HG02943 (cell line): ENCODE results near the gene TRUB2.
"Not testable (repeated sequence)": the region's sequence is repeated elsewhere in the genome, so short reads cannot be mapped to it uniquely, and the experiment has no call there.

Experiments
- ATAC-seq: cut with Tn5 transposase; IDR thresholded peaks from one replicate; pipeline ENCODE4 v1.9.1; 2021; ENCODE audit warnings: mild to moderate bottlenecking, low read depth, moderate library complexity; ENCODE audit not compliant: unreplicated experiment

Gene TRUB2

GRCh38 chr9:128304136-128304970 is 17.9 kb downstream of the TRUB2 start:
- no peak for ATAC-seq

- no peak for ATAC-seq
Measured at GRCh38 chr9:128298535-128299482, 23.4 kb downstream of the TRUB2 start.

GRCh38 chr9:128297221-128297773 is 24.9 kb downstream of the TRUB2 start:
- no peak for ATAC-seq

GRCh38 chr9:128296340-128297220 is 25.7 kb downstream of the TRUB2 start:
- ATAC-seq, result no peak

- ATAC-seq, result no peak
Measured at GRCh38 chr9:128294142-128294541, 28.1 kb downstream of the TRUB2 start.

GRCh38 chr9:128293091-128293490 is 29.2 kb downstream of the TRUB2 start:
- ATAC-seq, result no peak

- ATAC-seq, result no peak
Measured at GRCh38 chr9:128292009-128292408, 30.2 kb downstream of the TRUB2 start.

GRCh38 chr9:128288273-128289004 is 33.8 kb downstream of the TRUB2 start:
- ATAC-seq, result no peak

GRCh38 chr9:128286440-128286839 is 35.8 kb downstream of the TRUB2 start:
- ATAC-seq, result no peak

- no peak for ATAC-seq
Measured at GRCh38 chr9:128285033-128285784, 37.0 kb downstream of the TRUB2 start.

- no peak for ATAC-seq
Measured at GRCh38 chr9:128282500-128282899, 39.7 kb downstream of the TRUB2 start.

GRCh38 chr9:128280084-128280622 is 42.1 kb downstream of the TRUB2 start:
- ATAC-seq, result no peak

GRCh38 chr9:128279088-128280073 is 42.9 kb downstream of the TRUB2 start:
- ATAC-seq, result not testable (repeated sequence)

- no peak for ATAC-seq
Measured at GRCh38 chr9:128276574-128277270, 45.5 kb downstream of the TRUB2 start.

- ATAC-seq, result peak; percentile 94
Measured at GRCh38 chr9:128276008-128276573, 46.2 kb downstream of the TRUB2 start, which contains the start of gene SWI5. Gene SWI5 (plus strand): TSS chr9:128276276.
